Thyroid gland (tissue), 4 donors: ENCODE measurements around the gene NEBL.

Source experiments
- POLR2A ChIP-seq, 2 donors: fragments of 450-650 bp; IDR thresholded peaks; one replicate each; pipeline ENCODE4 v1.6.1; 2017; ENCODE audit warnings: antibody characterized with exemption in 2 of 2, mild to moderate bottlenecking in 2 of 2, moderate library complexity in 1 of 2
- TF ChIP-seq, protein P1 (sequence below), 6 experiments: fragments of 200-600 bp in 3 of 6; fragments of 450-650 bp in 3 of 6; sonication (generic) in 3 of 6; IDR thresholded peaks; one replicate each; pipeline ENCODE4 v1.5.1; 2016 to 2019; ENCODE audit warnings: antibody characterized with exemption in 6 of 6, mild to moderate bottlenecking in 2 of 6, inconsistent platforms in 1 of 6, moderate library complexity in 1 of 6

DNA sequence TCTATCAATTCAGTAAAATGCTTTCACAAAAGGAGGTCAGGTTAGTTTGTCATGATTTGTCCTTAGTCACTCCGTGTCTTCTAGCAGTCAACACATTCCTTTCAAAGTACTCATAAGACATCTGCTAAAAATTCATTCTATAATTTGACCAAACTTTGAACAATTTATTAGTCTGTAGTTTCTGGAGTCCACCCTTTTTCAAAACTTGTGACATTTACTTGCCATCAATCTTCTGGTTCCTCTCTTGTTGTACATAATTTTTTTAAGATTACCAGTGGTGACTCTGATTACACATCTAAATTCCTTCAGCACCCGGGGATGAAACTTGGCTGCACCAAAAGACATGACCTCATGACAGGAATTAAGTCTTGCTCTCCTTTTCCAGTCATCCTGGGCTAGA lies 130.1 kb downstream of the NEBL start:
- TF ChIP-seq POLR2A (IDR thresholded peaks at IDR 0.05): no peak
- TF ChIP-seq, protein P1, sequence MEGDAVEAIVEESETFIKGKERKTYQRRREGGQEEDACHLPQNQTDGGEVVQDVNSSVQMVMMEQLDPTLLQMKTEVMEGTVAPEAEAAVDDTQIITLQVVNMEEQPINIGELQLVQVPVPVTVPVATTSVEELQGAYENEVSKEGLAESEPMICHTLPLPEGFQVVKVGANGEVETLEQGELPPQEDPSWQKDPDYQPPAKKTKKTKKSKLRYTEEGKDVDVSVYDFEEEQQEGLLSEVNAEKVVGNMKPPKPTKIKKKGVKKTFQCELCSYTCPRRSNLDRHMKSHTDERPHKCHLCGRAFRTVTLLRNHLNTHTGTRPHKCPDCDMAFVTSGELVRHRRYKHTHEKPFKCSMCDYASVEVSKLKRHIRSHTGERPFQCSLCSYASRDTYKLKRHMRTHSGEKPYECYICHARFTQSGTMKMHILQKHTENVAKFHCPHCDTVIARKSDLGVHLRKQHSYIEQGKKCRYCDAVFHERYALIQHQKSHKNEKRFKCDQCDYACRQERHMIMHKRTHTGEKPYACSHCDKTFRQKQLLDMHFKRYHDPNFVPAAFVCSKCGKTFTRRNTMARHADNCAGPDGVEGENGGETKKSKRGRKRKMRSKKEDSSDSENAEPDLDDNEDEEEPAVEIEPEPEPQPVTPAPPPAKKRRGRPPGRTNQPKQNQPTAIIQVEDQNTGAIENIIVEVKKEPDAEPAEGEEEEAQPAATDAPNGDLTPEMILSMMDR (IDR thresholded peaks at IDR 0.05): no peak
